Measurements from ENCODE around the gene ADCY2. TPM values are rescaled to one million over a fixed set of nuclear protein-coding genes. Genes with fewer than 3 reads are reported as not detected.

The ADCY2 gene
- total and polyA plus RNA-seq, 8 donors = 0.29 to 7.5 (median 1.1) TPM

GRCh38 chr5:7795306-7795705 is 399.4 kb downstream of the ADCY2 start:
- WGBS, 5 donors = 60 to 74% (median 73%) methylated on average over 3 of the region's 3 CpGs
- intact Hi-C loops (cut with DNase I; ENCODE audit: low total_unique reads) = no loop called here
- TF ChIP-seq POLR2A (IDR thresholded peaks at IDR 0.05) = no peak
- no peak for TF ChIP-seq EP300 (IDR thresholded peaks at IDR 0.05)
- TF ChIP-seq POLR2AphosphoS5 (IDR thresholded peaks at IDR 0.05) = no peak
- TF ChIP-seq, protein P1, sequence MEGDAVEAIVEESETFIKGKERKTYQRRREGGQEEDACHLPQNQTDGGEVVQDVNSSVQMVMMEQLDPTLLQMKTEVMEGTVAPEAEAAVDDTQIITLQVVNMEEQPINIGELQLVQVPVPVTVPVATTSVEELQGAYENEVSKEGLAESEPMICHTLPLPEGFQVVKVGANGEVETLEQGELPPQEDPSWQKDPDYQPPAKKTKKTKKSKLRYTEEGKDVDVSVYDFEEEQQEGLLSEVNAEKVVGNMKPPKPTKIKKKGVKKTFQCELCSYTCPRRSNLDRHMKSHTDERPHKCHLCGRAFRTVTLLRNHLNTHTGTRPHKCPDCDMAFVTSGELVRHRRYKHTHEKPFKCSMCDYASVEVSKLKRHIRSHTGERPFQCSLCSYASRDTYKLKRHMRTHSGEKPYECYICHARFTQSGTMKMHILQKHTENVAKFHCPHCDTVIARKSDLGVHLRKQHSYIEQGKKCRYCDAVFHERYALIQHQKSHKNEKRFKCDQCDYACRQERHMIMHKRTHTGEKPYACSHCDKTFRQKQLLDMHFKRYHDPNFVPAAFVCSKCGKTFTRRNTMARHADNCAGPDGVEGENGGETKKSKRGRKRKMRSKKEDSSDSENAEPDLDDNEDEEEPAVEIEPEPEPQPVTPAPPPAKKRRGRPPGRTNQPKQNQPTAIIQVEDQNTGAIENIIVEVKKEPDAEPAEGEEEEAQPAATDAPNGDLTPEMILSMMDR (IDR thresholded peaks at IDR 0.05) = no peak
- Histone ChIP-seq H3K36me3 (peaks cover 0 to 7% (median 0%) of the 10 kb centered on the region in 4 donors), H3K4me1 (no peaks in the 10 kb centered on the region), H3K4me3 (no peak overlapping the region), H3K27me3 (no peaks in the 10 kb centered on the region), H3K27ac (no peak overlapping the region), H3K9me3 (no peaks in the 10 kb centered on the region)
- DNase-seq = no peak

DNA sequence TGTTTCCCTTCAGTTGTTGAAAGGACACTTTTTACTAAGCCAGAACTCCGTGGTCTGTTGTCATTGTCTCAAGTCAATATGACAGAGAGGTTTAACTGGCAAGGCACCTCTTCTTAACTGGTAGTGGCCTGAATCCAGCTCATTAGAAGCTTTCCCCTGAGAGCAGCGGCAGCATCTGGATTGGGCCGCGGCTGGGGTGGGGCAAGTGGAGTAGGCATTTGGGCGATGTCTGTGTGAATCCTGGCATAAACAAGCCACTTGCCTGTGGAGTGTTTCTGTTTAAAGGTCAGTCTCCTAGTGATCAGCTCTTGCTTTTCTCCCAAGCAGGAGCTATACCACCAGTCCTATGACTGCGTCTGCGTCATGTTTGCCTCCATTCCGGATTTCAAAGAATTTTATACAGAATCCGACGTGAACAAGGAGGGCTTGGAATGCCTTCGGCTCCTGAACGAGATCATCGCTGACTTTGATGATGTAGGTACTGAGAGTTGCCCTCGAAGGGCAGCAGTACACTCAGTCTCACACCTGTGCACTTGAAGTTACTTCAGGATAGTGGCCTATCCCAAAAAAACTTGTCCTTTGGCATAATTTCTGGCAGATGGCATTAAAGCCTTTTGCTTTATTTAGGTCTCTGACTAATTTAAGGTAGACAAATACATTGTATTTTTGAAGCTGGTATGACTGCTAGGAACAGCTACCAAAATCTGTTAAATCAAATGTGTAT is 406.1 kb downstream of the ADCY2 start:
- no peaks in the 10 kb centered on the region for H3K4me1 ChIP-seq
- H3K36me3 ChIP-seq = no peaks in the 10 kb centered on the region
- H3K4me3 ChIP-seq = no peak overlapping the region
- intact Hi-C loops (cut with DNase I; ENCODE audit: low total_unique reads) = no loop called here
- H3K27ac ChIP-seq = no peak overlapping the region
- 82 to 88% (median 86%) methylated on average over 14 of the region's 14 CpGs for WGBS, 5 donors
- no peak for DNase-seq
- H3K27me3 ChIP-seq = no peaks in the 10 kb centered on the region
- TF ChIP-seq POLR2AphosphoS5 (IDR thresholded peaks at IDR 0.05) (no peak), POLR2A (IDR thresholded peaks at IDR 0.05) (no peak), EP300 (IDR thresholded peaks at IDR 0.05) (no peak)
- TF ChIP-seq, protein P1 (IDR thresholded peaks at IDR 0.05) = no peak
- H3K9me3 ChIP-seq = no peaks in the 10 kb centered on the region

DNA sequence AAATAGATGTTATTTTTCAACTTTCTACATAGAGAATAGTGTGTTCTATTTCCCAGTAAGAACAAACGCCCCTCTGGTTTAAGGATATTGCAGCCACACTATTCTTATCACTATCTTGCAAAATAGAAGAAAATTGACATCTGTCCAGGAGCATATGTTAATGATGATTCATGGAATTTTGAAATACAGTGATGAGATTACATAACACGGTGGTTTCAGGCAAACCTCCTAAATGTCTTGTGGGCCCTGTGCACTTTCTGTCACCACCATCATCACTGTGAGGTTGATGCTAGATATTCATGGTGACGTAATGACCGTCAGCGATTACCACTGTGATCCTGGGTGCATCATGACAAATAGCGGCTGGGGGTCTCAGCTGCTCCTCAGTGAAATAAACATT is 406.9 kb downstream of the ADCY2 start:
- H3K27me3 ChIP-seq = no peaks in the 10 kb centered on the region
- no peak for TF ChIP-seq EP300 (IDR thresholded peaks at IDR 0.05)
- no peak for TF ChIP-seq POLR2A (IDR thresholded peaks at IDR 0.05)
- no peak for TF ChIP-seq POLR2AphosphoS5 (IDR thresholded peaks at IDR 0.05)
- TF ChIP-seq, protein P1 (IDR thresholded peaks at IDR 0.05) = no peak
- DNase-seq = no peak
- no peaks in the 10 kb centered on the region for H3K4me1 ChIP-seq
- intact Hi-C loops (cut with DNase I; ENCODE audit: low total_unique reads) = no loop called here
- H3K27ac ChIP-seq = no peak overlapping the region
- H3K36me3 ChIP-seq = no peaks in the 10 kb centered on the region
- H3K9me3 ChIP-seq = no peaks in the 10 kb centered on the region
- WGBS, 5 donors = 79 to 87% (median 84%) methylated on average over 6 of the region's 6 CpGs
- H3K4me3 ChIP-seq = no peak overlapping the region

DNA sequence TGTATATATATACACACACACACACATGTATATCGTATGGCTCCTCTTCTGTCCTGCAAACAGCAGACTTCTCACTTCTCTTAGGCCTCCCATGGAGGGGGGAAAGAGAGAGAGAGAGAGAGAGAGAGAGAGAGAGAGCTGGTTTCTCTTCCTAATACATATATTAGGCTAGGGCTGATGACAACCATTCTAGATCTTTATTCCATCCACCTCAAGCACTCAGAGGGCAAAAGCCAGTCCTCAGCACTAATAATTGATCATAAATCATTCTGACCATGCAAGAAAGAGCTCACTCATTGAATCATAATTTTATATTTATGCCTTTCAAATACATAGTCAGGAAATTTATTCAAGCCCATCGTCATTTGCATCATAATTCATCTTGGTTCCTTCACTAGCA is 408.0 kb downstream of the ADCY2 start:
- Histone ChIP-seq H3K4me1 (no peaks in the 10 kb centered on the region), H3K9me3 (no peaks in the 10 kb centered on the region), H3K4me3 (no peak overlapping the region), H3K36me3 (no peaks in the 10 kb centered on the region), H3K27ac (no peak overlapping the region), H3K27me3 (no peaks in the 10 kb centered on the region)
- no peak for TF ChIP-seq POLR2AphosphoS5 (IDR thresholded peaks at IDR 0.05)
- no peak for TF ChIP-seq EP300 (IDR thresholded peaks at IDR 0.05)
- no peak for TF ChIP-seq POLR2A (IDR thresholded peaks at IDR 0.05)
- TF ChIP-seq, protein P1 (IDR thresholded peaks at IDR 0.05) = no peak
- 44 to 86% (median 66%) methylated on average over 2 of the region's 2 CpGs for WGBS, 5 donors
- intact Hi-C loops (cut with DNase I; ENCODE audit: low total_unique reads) = no loop called here
- no peak for DNase-seq

Data from stomach (tissue), 9 donors.